ENCODE results near the gene QPRT. TPM values are rescaled to one million over a fixed set of nuclear protein-coding genes. Genes with fewer than 3 reads are reported as not detected.
"Not testable (repeated sequence)": the region's sequence is repeated elsewhere in the genome, so short reads cannot be mapped to it uniquely, and the experiment has no call there.

Gene QPRT
- total RNA-seq, 4 donors from 2014 or later, result 2.2 to 5.5 (median 3.5) TPM

GRCh38 chr16:29694384-29695195 is 15.6 kb downstream of the QPRT start:
- H3K27ac ChIP-seq, result no peak overlapping the region
- H3K27me3 ChIP-seq, result no peaks in the 10 kb centered on the region
- H3K4me3 ChIP-seq, result no peak overlapping the region
- WGBS, result 84% methylated on average over 10 of the region's 41 CpGs
- TF ChIP-seq CTCF (IDR thresholded peaks at IDR 0.05) (no peak), POLR2A (IDR thresholded peaks at IDR 0.05) (no peak), POLR2AphosphoS5 (IDR thresholded peaks at IDR 0.05) (no peak), EP300 (IDR thresholded peaks at IDR 0.05) (no peak)
- no peak for DNase-seq (ENCODE audit: low spot score in 2 of 2)
- no peaks in the 10 kb centered on the region for H3K9me3 ChIP-seq
- H3K4me1 ChIP-seq, result no peaks in the 10 kb centered on the region
- no peaks in the 10 kb centered on the region for H3K36me3 ChIP-seq

GRCh38 chr16:29695675-29696074 is 16.7 kb downstream of the QPRT start:
- H3K9me3 ChIP-seq, H3K4me3 ChIP-seq: not testable (repeated sequence)

GRCh38 chr16:29696881-29697331 is 17.9 kb downstream of the QPRT start:
- no peak for DNase-seq (ENCODE audit: low spot score in 2 of 2)
- Histone ChIP-seq H3K4me3 (no peak overlapping the region), H3K36me3 (no peaks in the 10 kb centered on the region), H3K27me3 (no peaks in the 10 kb centered on the region), H3K27ac (no peak overlapping the region), H3K4me1 (peaks cover 2% of the 10 kb centered on the region), H3K9me3 (no peaks in the 10 kb centered on the region)
- WGBS, result 92% methylated on average over 6 of the region's 21 CpGs
- no peak for TF ChIP-seq POLR2AphosphoS5 (IDR thresholded peaks at IDR 0.05)
- no peak for TF ChIP-seq POLR2A (IDR thresholded peaks at IDR 0.05)
- no peak for TF ChIP-seq EP300 (IDR thresholded peaks at IDR 0.05)
- no peak for TF ChIP-seq CTCF (IDR thresholded peaks at IDR 0.05)

More at GRCh38 chr16:29695675-29696074, 16.7 kb downstream of the QPRT start:
- not testable (repeated sequence) for H3K27me3 ChIP-seq; DNase-seq (ENCODE audit: low spot score in 2 of 2); H3K4me1 ChIP-seq; H3K36me3 ChIP-seq; H3K27ac ChIP-seq
- 100% methylated on average over 3 of the region's 3 CpGs for WGBS

GRCh38 chr16:29697391-29697790 is 18.4 kb downstream of the QPRT start:
- WGBS, result 97% methylated on average over 7 of the region's 7 CpGs
- no peak for DNase-seq (ENCODE audit: low spot score in 2 of 2)
- TF ChIP-seq CTCF (IDR thresholded peaks at IDR 0.05), result no peak
- no peak for TF ChIP-seq EP300 (IDR thresholded peaks at IDR 0.05)
- no peak for TF ChIP-seq POLR2A (IDR thresholded peaks at IDR 0.05)
- no peak for TF ChIP-seq POLR2AphosphoS5 (IDR thresholded peaks at IDR 0.05)

GRCh38 chr16:29698042-29698441 is 19.1 kb downstream of the QPRT start:
- peaks cover 2% of the 10 kb centered on the region for H3K4me1 ChIP-seq
- H3K27ac ChIP-seq, result no peak overlapping the region
- no peaks in the 10 kb centered on the region for H3K27me3 ChIP-seq
- TF ChIP-seq POLR2A (IDR thresholded peaks at IDR 0.05) (no peak), POLR2AphosphoS5 (IDR thresholded peaks at IDR 0.05) (no peak), EP300 (IDR thresholded peaks at IDR 0.05) (no peak), CTCF (IDR thresholded peaks at IDR 0.05) (no peak)
- 92% methylated on average over 2 of the region's 2 CpGs for WGBS
- no peaks in the 10 kb centered on the region for H3K36me3 ChIP-seq
- no peaks in the 10 kb centered on the region for H3K9me3 ChIP-seq
- no peak for DNase-seq (ENCODE audit: low spot score in 2 of 2)
- H3K4me3 ChIP-seq, result no peak overlapping the region

More at GRCh38 chr16:29697391-29697790, 18.4 kb downstream of the QPRT start:
- Histone ChIP-seq H3K9me3 (no peaks in the 10 kb centered on the region), H3K27me3 (no peaks in the 10 kb centered on the region), H3K4me1 (peaks cover 2% of the 10 kb centered on the region), H3K27ac (no peak overlapping the region), H3K4me3 (no peak overlapping the region), H3K36me3 (no peaks in the 10 kb centered on the region)

All from suprapubic skin (tissue), 4 donors.